GM12874 (cell line): ENCODE results near the gene DLG2.

ENCODE experiments used
- CTCF ChIP-seq: IDR thresholded peaks from 2 replicates; pipeline ENCODE4 v1.5.1; 2011; ENCODE audit warnings: low read depth, mild to moderate bottlenecking, control low read depth, low read length, moderate library complexity; ENCODE audit not compliant: insufficient read depth

Gene DLG2

GRCh38 chr11:85096939-85097338 is 530.2 kb downstream of the DLG2 start:
- no peak for TF ChIP-seq CTCF

- no peak for TF ChIP-seq CTCF
Measured at GRCh38 chr11:85095239-85095638, 531.9 kb downstream of the DLG2 start.

GRCh38 chr11:85094795-85095194 is 532.3 kb downstream of the DLG2 start:
- TF ChIP-seq CTCF: no peak

- no peak for TF ChIP-seq CTCF
Measured at GRCh38 chr11:85089654-85090053, 537.5 kb downstream of the DLG2 start.

GRCh38 chr11:85088286-85088685 is 538.9 kb downstream of the DLG2 start:
- no peak for TF ChIP-seq CTCF

- no peak for TF ChIP-seq CTCF
Measured at GRCh38 chr11:85086504-85087284, 540.5 kb downstream of the DLG2 start.

- no peak for TF ChIP-seq CTCF
Measured at GRCh38 chr11:85076535-85077330, 550.4 kb downstream of the DLG2 start.
